ENCODE data around the gene IZUMO2.

- no peak for TF ChIP-seq EP300 (IDR thresholded peaks at IDR 0.05)
- TF ChIP-seq CTCF (IDR thresholded peaks at IDR 0.05): no peak
These were observed 40.4 kb upstream of the IZUMO2 start, which contains the start of gene MYH14 for GRCh38 chr19:50203281-50204080.

Data from ovary (tissue), 3 donors.